Stimulated activated CD8-positive, alpha-beta memory T cell treated with anti-CD3 and anti-CD28 coated beads, Interleukin-12 subunit alpha, Interleukin-12 subunit beta, amount 100 ng/mL, for 24 hours (primary cell): ENCODE data around the gene SYCN.

ENCODE experiments used
- DNase-seq: peaks from one replicate; pipeline ENCODE4 v3.0.0-alpha.2; 2020; ENCODE audit errors: extremely low read depth

The SYCN gene

GRCh38 chr19:39171479-39172465 lies 32.3 kb downstream of the SYCN start:
- no peak for DNase-seq

GRCh38 chr19:39170386-39171231 lies 33.5 kb downstream of the SYCN start:
- DNase-seq, result no peak

GRCh38 chr19:39169143-39169810 lies 34.8 kb downstream of the SYCN start:
- no peak for DNase-seq

- DNase-seq, result no peak
These were observed 35.6 kb downstream of the SYCN start for GRCh38 chr19:39168258-39169142.

- no peak for DNase-seq
These were observed 36.4 kb downstream of the SYCN start for GRCh38 chr19:39167461-39168257.

GRCh38 chr19:39166571-39167391 lies 37.3 kb downstream of the SYCN start:
- DNase-seq, result no peak

GRCh38 chr19:39165857-39166256 lies 38.2 kb downstream of the SYCN start:
- DNase-seq, result no peak

GRCh38 chr19:39164289-39164688 lies 39.8 kb downstream of the SYCN start:
- no peak for DNase-seq

GRCh38 chr19:39163621-39164020 lies 40.4 kb downstream of the SYCN start:
- no peak for DNase-seq

- DNase-seq, result no peak
These were observed 41.5 kb downstream of the SYCN start for GRCh38 chr19:39162441-39163043.

GRCh38 chr19:39160889-39161672 lies 43.0 kb downstream of the SYCN start:
- DNase-seq, result no peak

GRCh38 chr19:39160523-39160861 lies 43.6 kb downstream of the SYCN start:
- no peak for DNase-seq

- no peak for DNase-seq
These were observed 45.3 kb downstream of the SYCN start for GRCh38 chr19:39158646-39159260.

GRCh38 chr19:39157997-39158389 lies 46.1 kb downstream of the SYCN start:
- DNase-seq, result no peak

- no peak for DNase-seq
These were observed 46.6 kb downstream of the SYCN start for GRCh38 chr19:39157275-39157996.

- no peak for DNase-seq
These were observed 47.5 kb downstream of the SYCN start for GRCh38 chr19:39156326-39157230.
